ENCODE data around the gene DNHD1. TPM values are rescaled to one million over a fixed set of nuclear protein-coding genes. Genes with fewer than 3 reads are reported as not detected.

Gene DNHD1
- total RNA-seq, 1 donor from 2014 or later, result 2.3 TPM

DNA sequence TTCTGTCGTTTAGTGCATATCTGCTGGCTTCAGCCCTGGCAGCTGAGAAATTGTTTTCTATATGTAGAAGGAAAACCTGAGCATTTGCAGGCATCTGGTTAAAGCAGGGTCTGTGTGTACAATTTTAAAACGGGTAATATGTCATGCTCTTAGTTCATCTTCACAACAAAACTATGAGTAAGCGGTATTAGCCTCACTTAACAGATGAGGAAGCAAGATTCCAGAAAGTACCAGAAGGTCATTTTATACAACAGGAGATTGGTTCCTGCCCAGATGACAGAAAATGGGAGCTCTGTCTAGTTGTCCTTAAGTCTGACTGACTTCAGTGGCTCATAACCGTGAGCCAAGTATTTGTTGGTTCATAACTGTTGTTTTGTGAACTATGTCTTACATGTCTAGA lies 14.6 kb upstream of the DNHD1 start:
- intact Hi-C loops (cut with DNase I), result no loop called here
- no peaks in the 10 kb centered on the region for H3K9me3 ChIP-seq
- peaks cover 7 to 27% of the 10 kb centered on the region in 2 donors for H3K4me1 ChIP-seq
- TF ChIP-seq, protein P1, sequence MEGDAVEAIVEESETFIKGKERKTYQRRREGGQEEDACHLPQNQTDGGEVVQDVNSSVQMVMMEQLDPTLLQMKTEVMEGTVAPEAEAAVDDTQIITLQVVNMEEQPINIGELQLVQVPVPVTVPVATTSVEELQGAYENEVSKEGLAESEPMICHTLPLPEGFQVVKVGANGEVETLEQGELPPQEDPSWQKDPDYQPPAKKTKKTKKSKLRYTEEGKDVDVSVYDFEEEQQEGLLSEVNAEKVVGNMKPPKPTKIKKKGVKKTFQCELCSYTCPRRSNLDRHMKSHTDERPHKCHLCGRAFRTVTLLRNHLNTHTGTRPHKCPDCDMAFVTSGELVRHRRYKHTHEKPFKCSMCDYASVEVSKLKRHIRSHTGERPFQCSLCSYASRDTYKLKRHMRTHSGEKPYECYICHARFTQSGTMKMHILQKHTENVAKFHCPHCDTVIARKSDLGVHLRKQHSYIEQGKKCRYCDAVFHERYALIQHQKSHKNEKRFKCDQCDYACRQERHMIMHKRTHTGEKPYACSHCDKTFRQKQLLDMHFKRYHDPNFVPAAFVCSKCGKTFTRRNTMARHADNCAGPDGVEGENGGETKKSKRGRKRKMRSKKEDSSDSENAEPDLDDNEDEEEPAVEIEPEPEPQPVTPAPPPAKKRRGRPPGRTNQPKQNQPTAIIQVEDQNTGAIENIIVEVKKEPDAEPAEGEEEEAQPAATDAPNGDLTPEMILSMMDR (IDR thresholded peaks at IDR 0.05), result no peak
- peaks cover 28 to 66% of the 10 kb centered on the region in 2 donors for H3K36me3 ChIP-seq
- no peak for DNase-seq (ENCODE audit: low spot score in 2 of 2)
- peak overlapping the region; percentile 95 for H3K27ac ChIP-seq
- H3K4me3 ChIP-seq, result peak overlapping the region; percentile 92 to 94
- H3K27me3 ChIP-seq, result no peaks in the 10 kb centered on the region

DNA sequence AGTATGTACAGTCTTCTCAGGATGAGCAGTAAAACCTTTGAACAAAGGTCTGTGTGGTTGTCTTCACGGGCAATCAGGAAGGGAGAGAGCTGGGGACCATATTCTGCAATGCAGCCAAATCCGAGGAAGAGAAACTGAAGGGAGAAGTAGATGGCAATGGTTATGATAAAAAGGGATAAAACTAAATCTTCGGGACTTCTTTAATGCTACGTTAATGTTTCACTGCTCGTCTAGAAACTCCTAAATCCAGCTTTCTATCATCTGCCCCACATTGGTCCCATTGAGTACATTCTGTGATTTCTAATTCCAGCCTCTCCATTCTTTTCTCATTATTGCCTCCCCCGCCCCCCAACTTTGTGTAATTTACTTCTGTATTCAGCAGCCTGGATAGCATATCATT lies 14.1 kb upstream of the DNHD1 start:
- Histone ChIP-seq H3K9me3 (no peaks in the 10 kb centered on the region), H3K4me3 (no peak overlapping the region), H3K27me3 (no peaks in the 10 kb centered on the region), H3K27ac (no peak overlapping the region), H3K36me3 (peaks cover 24 to 63% of the 10 kb centered on the region in 2 donors), H3K4me1 (peaks cover 7 to 27% of the 10 kb centered on the region in 2 donors)
- intact Hi-C loops (cut with DNase I), result no loop called here
- no peak for DNase-seq (ENCODE audit: low spot score in 2 of 2)
- TF ChIP-seq, protein P1 (IDR thresholded peaks at IDR 0.05), result no peak

DNA sequence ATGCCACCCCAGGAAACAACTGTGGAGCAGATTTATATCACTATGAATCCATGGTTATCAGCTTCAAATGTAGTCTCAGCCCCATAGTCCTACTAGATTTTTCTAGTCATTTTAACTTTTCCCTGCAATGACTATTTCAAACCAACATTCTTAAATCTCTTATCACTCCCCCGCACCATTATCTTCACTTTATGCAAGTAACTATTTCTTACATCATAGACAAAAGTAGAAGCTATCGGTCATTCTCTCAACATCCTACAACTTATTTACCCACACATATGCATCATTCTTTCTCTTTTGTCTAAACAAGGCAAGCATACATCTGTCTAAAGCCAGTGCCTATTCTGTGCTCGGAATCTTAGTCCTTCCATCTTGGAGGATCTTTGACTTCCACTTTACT lies 11.4 kb upstream of the DNHD1 start:
- TF ChIP-seq, protein P1 (IDR thresholded peaks at IDR 0.05), result no peak
- intact Hi-C loops (cut with DNase I), result no loop called here
- Histone ChIP-seq H3K27ac (no peak overlapping the region), H3K27me3 (no peaks in the 10 kb centered on the region), H3K9me3 (no peaks in the 10 kb centered on the region), H3K4me3 (no peak overlapping the region), H3K36me3 (peaks cover 28 to 58% of the 10 kb centered on the region in 2 donors), H3K4me1 (peaks cover 7 to 17% of the 10 kb centered on the region in 2 donors)
- DNase-seq (ENCODE audit: low spot score in 2 of 2), result no peak

DNA sequence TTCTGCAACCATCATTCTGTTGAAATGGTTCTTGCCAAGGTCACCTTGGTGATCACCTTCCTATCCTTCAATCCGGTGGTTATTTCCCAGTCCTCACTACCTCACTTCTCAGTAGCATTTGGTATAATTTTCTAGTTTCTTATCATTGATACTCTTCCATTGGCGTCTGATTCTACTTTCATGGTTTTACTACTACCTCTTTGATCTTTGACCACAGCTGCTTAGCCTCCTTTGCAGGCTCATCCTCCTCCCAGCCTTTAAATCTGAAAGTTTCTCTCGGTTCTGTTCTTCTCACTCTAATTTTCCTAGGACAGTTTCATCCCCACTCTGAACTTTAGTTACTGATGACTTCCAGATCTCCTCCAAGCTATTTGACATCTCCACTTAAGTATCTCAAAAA lies 10.8 kb upstream of the DNHD1 start:
- intact Hi-C loops (cut with DNase I), result no loop called here
- H3K9me3 ChIP-seq, result no peaks in the 10 kb centered on the region
- no peaks in the 10 kb centered on the region for H3K27me3 ChIP-seq

DNA sequence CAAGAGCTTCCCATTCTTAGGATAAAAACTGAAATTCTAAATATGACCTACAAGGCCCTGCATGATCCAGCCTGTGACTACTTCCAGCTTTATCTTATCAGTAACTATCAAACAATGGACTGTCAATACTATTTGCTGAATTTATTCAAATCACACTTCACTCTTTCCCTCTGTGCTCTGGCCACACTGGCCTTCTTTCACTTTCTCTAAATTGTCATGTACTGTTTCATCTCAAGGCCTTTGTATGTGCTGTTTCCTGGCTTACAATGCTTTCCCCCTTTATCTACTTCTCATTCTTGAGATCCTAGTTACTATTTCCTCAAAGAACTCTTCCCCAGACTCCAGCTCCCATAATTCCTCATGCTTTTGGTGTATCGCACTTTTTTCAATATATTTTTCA lies 10.1 kb upstream of the DNHD1 start:
- Histone ChIP-seq H3K4me1 (peaks cover 7 to 12% of the 10 kb centered on the region in 2 donors), H3K36me3 (peaks cover 28 to 61% of the 10 kb centered on the region in 2 donors), H3K4me3 (no peak overlapping the region), H3K27ac (no peak overlapping the region), H3K9me3 (no peaks in the 10 kb centered on the region), H3K27me3 (no peaks in the 10 kb centered on the region)
- TF ChIP-seq, protein P1 (IDR thresholded peaks at IDR 0.05), result no peak
- no peak for DNase-seq (ENCODE audit: low spot score in 2 of 2)
- intact Hi-C loops (cut with DNase I), result no loop called here

More for the DNA sequence above, 10.8 kb upstream of the DNHD1 start:
- Histone ChIP-seq H3K4me1 (peaks cover 7 to 14% of the 10 kb centered on the region in 2 donors), H3K27ac (no peak overlapping the region), H3K4me3 (no peak overlapping the region), H3K36me3 (peaks cover 28 to 58% of the 10 kb centered on the region in 2 donors)
- TF ChIP-seq, protein P1 (IDR thresholded peaks at IDR 0.05), result no peak
- no peak for DNase-seq (ENCODE audit: low spot score in 2 of 2)

DNA sequence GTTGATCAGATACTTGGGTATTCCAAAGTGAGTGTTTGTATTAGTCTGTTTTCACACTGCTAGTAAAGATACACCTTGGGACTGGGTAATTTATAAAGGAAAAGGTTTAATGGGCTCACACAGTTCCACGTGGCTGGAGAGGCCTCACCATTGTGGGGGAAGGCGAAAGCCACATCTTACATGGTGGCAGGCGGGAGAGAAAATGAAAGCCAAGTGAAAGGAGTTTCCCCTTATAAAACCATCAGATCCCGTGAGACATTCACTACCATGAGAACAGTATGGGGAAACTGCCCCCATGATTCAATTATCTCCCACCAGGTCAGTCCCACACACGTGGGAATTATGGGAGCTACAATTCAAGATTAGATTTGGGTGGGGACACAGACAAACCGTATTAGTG lies 8.7 kb upstream of the DNHD1 start:
- peaks cover 24 to 58% of the 10 kb centered on the region in 2 donors for H3K36me3 ChIP-seq
- H3K4me3 ChIP-seq, result no peak overlapping the region

More for the DNA sequence above, 8.7 kb upstream of the DNHD1 start:
- intact Hi-C loops (cut with DNase I), result no loop called here
- Histone ChIP-seq H3K4me1 (no peaks in the 10 kb centered on the region), H3K9me3 (no peaks in the 10 kb centered on the region), H3K27me3 (no peaks in the 10 kb centered on the region), H3K27ac (no peak overlapping the region)
- DNase-seq (ENCODE audit: low spot score in 2 of 2), result no peak
- TF ChIP-seq, protein P1 (IDR thresholded peaks at IDR 0.05), result no peak

Measured in ascending aorta (tissue), 2 donors.